A549 (cell line): ENCODE data around the gene TROAP. TPM values are rescaled to one million over a fixed set of nuclear protein-coding genes. Genes with fewer than 3 reads are reported as not detected.

ENCODE experiments used
- ATAC-seq, 2 experiments: fragments of 200-7000 bp in 1 of 2; fragments of >200 bp in 1 of 2; cut with Nextera tagmentation in 1 of 2; cut with Tn5 transposase in 1 of 2; 3 replicates each; pipeline versions ENCODE4 v1.8.0 to v1.9.1; 2018 to 2020; ENCODE audit warnings: mild to moderate bottlenecking in 1 of 2, moderate library complexity in 1 of 2
- CTCF ChIA-PET: fragments of 300-600 bp; sonication (Branson Sonifier 250); formaldehyde crosslinking; extraction: SDS; loops from one replicate; lab custom pipeline; 2021; ENCODE audit warnings: antibody characterized with exemption, inconsistent platforms; lab: Yijun Ruan, JAX
- POLR2A ChIA-PET: fragments of 350-600 bp; formaldehyde crosslinking; extraction: SDS; loops from one replicate; lab custom pipeline; 2021; ENCODE audit warnings: antibody characterized with exemption, inconsistent platforms; lab: Yijun Ruan, JAX
- DNase-seq, 2 experiments: peaks; one replicate each; pipeline versions ENCODE4 v3.0.0 to v3.0.0-alpha.2; 2011 to 2016; ENCODE audit warnings: low read depth in 1 of 2, low spot score in 1 of 2
- FAIRE-seq: peaks from 2 replicates; lab custom pipeline; 2011; peaks lifted over from hg19 to GRCh38; lab: Jason Lieb, UNC
- H3K27ac ChIP-seq, 2 experiments: fragments of >200 bp; sonication (Bioruptor Twin); formaldehyde crosslinking; 3 replicates each; pipeline ENCODE4 v1.5.1; 2016 to 2017
- H3K4me1 ChIP-seq: fragments of >200 bp; sonication (Bioruptor Twin); formaldehyde crosslinking; 3 replicates; pipeline ENCODE4 v1.6.1; 2016
- H3K4me2 ChIP-seq: fragments of >200 bp; sonication (Bioruptor Twin); formaldehyde crosslinking; 3 replicates; pipeline ENCODE4 v1.6.1; 2016
- H3K4me3 ChIP-seq: fragments of >200 bp; sonication (Bioruptor Twin); formaldehyde crosslinking; 3 replicates; pipeline ENCODE4 v1.5.1; 2016
- H3K9me3 ChIP-seq: fragments of >200 bp; sonication (Bioruptor Twin); formaldehyde crosslinking; 3 replicates; pipeline ENCODE4 v1.6.1; 2016
- BHLHE40 ChIP-seq: IDR thresholded peaks from 2 replicates; pipeline ENCODE4 v1.6.1; 2012; ENCODE audit warnings: low read depth, low read length, inconsistent platforms
- CBX2 ChIP-seq: fragments of 200-600 bp; sonication (generic); IDR thresholded peaks from 2 replicates; pipeline ENCODE4 v1.6.1; 2016; ENCODE audit warnings: low read depth, mild to moderate bottlenecking, borderline replicate concordance
- CEBPB ChIP-seq, 2 experiments: fragments of >200 bp in 1 of 2; sonication (Bioruptor Twin) in 1 of 2; formaldehyde crosslinking in 1 of 2; IDR thresholded peaks; 2 replicates each; pipeline ENCODE4 v1.6.1; 2012 to 2016
- CHD4 ChIP-seq: fragments of 200-600 bp; sonication (generic); IDR thresholded peaks from 2 replicates; pipeline ENCODE4 v1.6.1; 2016; ENCODE audit warnings: antibody characterized with exemption, mild to moderate bottlenecking, borderline replicate concordance
- CTCF ChIP-seq: fragments of >200 bp; sonication (Bioruptor Twin); formaldehyde crosslinking; IDR thresholded peaks from 3 replicates; pipeline ENCODE4 v1.5.1; 2016
- EHF ChIP-seq: fragments of 250-450 bp; sonication (Bioruptor Pico); IDR thresholded peaks from 2 replicates; pipeline ENCODE4 v1.5.0; 2020; ENCODE audit warnings: mild to moderate bottlenecking
- EP300 ChIP-seq, 2 experiments: fragments of >200 bp; sonication (Bioruptor Twin); formaldehyde crosslinking; IDR thresholded peaks; 2 replicates in 1 of 2; 3 replicates in 1 of 2; pipeline ENCODE4 v1.6.1; 2016 to 2017
- FOSB ChIP-seq: fragments of 250-450 bp; sonication (Bioruptor Pico); IDR thresholded peaks from 2 replicates; pipeline ENCODE4 v1.5.0; 2020; ENCODE audit warnings: mild to moderate bottlenecking, moderate library complexity
- GATA3 ChIP-seq: IDR thresholded peaks from 2 replicates; pipeline ENCODE4 v1.6.1; 2012; ENCODE audit warnings: borderline replicate concordance
- HMGXB4 ChIP-seq: fragments of 250-450 bp; sonication (Bioruptor Pico); IDR thresholded peaks from 2 replicates; pipeline ENCODE4 v1.5.0; 2021; ENCODE audit warnings: mild to moderate bottlenecking, moderate library complexity, borderline replicate concordance
- HOXB5 ChIP-seq: fragments of 250-450 bp; sonication (Bioruptor Pico); IDR thresholded peaks from 2 replicates; pipeline ENCODE4 v1.5.0; 2020; ENCODE audit warnings: mild to moderate bottlenecking, moderate library complexity
- KDM1A ChIP-seq: fragments of 200-600 bp; sonication (generic); IDR thresholded peaks from 2 replicates; pipeline ENCODE4 v1.6.1; 2016; ENCODE audit warnings: low read depth, mild to moderate bottlenecking
- KDM5A ChIP-seq: fragments of 200-600 bp; sonication (generic); IDR thresholded peaks from 2 replicates; pipeline ENCODE4 v1.6.1; 2016; ENCODE audit warnings: antibody characterized with exemption, mild to moderate bottlenecking
- MAFK ChIP-seq: fragments of 450-650 bp; IDR thresholded peaks from 2 replicates; pipeline ENCODE4 v1.6.1; 2014; ENCODE audit not compliant: partially characterized antibody
- MAX ChIP-seq: IDR thresholded peaks from 2 replicates; pipeline ENCODE4 v1.6.1; 2012
- MAZ ChIP-seq: fragments of 150-350 bp; IDR thresholded peaks from 2 replicates; pipeline ENCODE4 v1.6.1; 2014; ENCODE audit warnings: antibody characterized with exemption, low read depth, low read length, borderline replicate concordance
- MYC ChIP-seq: IDR thresholded peaks from 2 replicates; pipeline ENCODE4 v1.6.1; 2012; ENCODE audit warnings: mild to moderate bottlenecking, inconsistent platforms, low read length, improper control_type of control experiment, borderline replicate concordance
- NFE2L2 ChIP-seq: fragments of 150-350 bp; conservative IDR thresholded peaks from 2 replicates; pipeline ENCODE4 v1.6.1; 2014; ENCODE audit warnings: low read length
- NR3C1 ChIP-seq: fragments of >200 bp; sonication (Bioruptor Twin); formaldehyde crosslinking; IDR thresholded peaks from 3 replicates; pipeline ENCODE4 v1.6.1; 2017
- POLR2AphosphoS2 ChIP-seq: conservative IDR thresholded peaks from 2 replicates; pipeline ENCODE4 v1.6.1; 2012; ENCODE audit warnings: low read length, improper control_type of control experiment, inconsistent platforms
- RAD21 ChIP-seq, 2 experiments: fragments of >200 bp in 1 of 2; sonication (Bioruptor Twin) in 1 of 2; formaldehyde crosslinking in 1 of 2; IDR thresholded peaks in 1 of 2; conservative IDR thresholded peaks in 1 of 2; 2 replicates in 1 of 2; 3 replicates in 1 of 2; pipeline ENCODE4 v1.6.1; 2012 to 2018; ENCODE audit warnings: inconsistent platforms in 1 of 2
- RARB ChIP-seq: fragments of 250-450 bp; sonication (Bioruptor Pico); IDR thresholded peaks from 2 replicates; pipeline ENCODE4 v1.8.0; 2021; ENCODE audit warnings: mild to moderate bottlenecking, moderate library complexity
- RCOR1 ChIP-seq: fragments of 150-350 bp; IDR thresholded peaks from 2 replicates; pipeline ENCODE4 v1.6.1; 2014; ENCODE audit warnings: antibody characterized with exemption, low read length, low read depth
- SMC3 ChIP-seq: fragments of >200 bp; sonication (Bioruptor Twin); formaldehyde crosslinking; IDR thresholded peaks from 3 replicates; pipeline ENCODE4 v1.6.1; 2018; ENCODE audit warnings: inconsistent platforms
- TFCP2L1 ChIP-seq: fragments of 250-450 bp; sonication (Bioruptor Pico); IDR thresholded peaks from 2 replicates; pipeline ENCODE4 v1.5.0; 2021; ENCODE audit warnings: mild to moderate bottlenecking
- ZC3H11A ChIP-seq: fragments of 450-650 bp; IDR thresholded peaks from 2 replicates; pipeline ENCODE4 v1.6.1; 2014; ENCODE audit warnings: antibody characterized with exemption, mild to moderate bottlenecking
- ZNF302 ChIP-seq: fragments of 250-450 bp; sonication (Bioruptor Pico); IDR thresholded peaks from 2 replicates; pipeline ENCODE4 v1.9.0; 2021; ENCODE audit warnings: inconsistent platforms, mild to moderate bottlenecking, moderate library complexity
- WGBS: methylation state at CpG from one replicate; pipeline ENCODE4 v1.1.6; 2017; ENCODE audit errors: missing lambda C conversion rate; 5-methylcytosine and 5-hydroxymethylcytosine counted together
- polyA plus RNA-seq, 4 experiments: library from polyadenylated mRNA; depleted of rRNA in 3 of 4; stranded (reverse); fragments of >200 nt; fragmentation: RNase III in 1 of 4; extraction: RNeasy Plus Mini Kit Qiagen cat#74134 plus additional on column Dnase treatment in 1 of 4; gene quantifications; 2 replicates in 3 of 4; 3 replicates in 1 of 4; pipeline ENCODE4 v1.2.3, GENCODE V29; 2011 to 2017
- TF ChIP-seq, protein P1 (sequence below): fragments of 150-350 bp; IDR thresholded peaks from 2 replicates; pipeline ENCODE4 v1.6.1; 2014; ENCODE audit warnings: low read depth, mild to moderate bottlenecking, low read length
- TF ChIP-seq, protein P2 (sequence below): IDR thresholded peaks from 2 replicates; pipeline ENCODE4 v1.6.1; 2012; ENCODE audit warnings: low read depth, borderline replicate concordance

Gene TROAP
- polyA plus RNA-seq, 2 of the 4 experiments (the other 2 are of a cell fraction): 50.0 to 55.5 TPM

- ChIA-PET POLR2A (interaction anchor here (0.9 to 1.5 kb wide), 3 partner anchors 8 to 237 kb away, joined by 3 to 13 read pairs (median 5); partner anchors contain the start of gene TROAP), CTCF (interaction anchor here (0.6 to 6.5 kb wide), 46 partner anchors 10 to 379 kb away, joined by 3 to 144 read pairs (median 7); partner anchors contain the start of genes DNAJC22, KCNH3, PRPH and SPATS2)
- peak overlapping the region in 1 of 2 experiments; percentile 28; a peak in 1 of 6 replicates for H3K27ac ChIP-seq
- ATAC-seq (no peak), DNase-seq (no peak), FAIRE-seq (no peak)
- no peak overlapping the region for H3K4me3 ChIP-seq
- TF ChIP-seq HOXB5 (CRISPR knock-in tag): no peak
- no peak for TF ChIP-seq RAD21 (conservative IDR thresholded peaks at IDR 0.05 in 1 of 2, IDR thresholded peaks at IDR 0.05 in 1 of 2)
- no peak for TF ChIP-seq RCOR1
- no peak for TF ChIP-seq FOSB
- peaks cover 6% of the 10 kb centered on the region; the same call in 2 of the 3 replicates for H3K4me1 ChIP-seq
- WGBS: 72% methylated on average over 13 of the region's 14 CpGs
- H3K9me3 ChIP-seq: no peaks in the 10 kb centered on the region
- H3K4me2 ChIP-seq: no peak overlapping the region
These were observed 7.8 kb downstream of the TROAP start for GRCh38 chr12:49330631-49331379.

- 59% methylated on average over 11 of the region's 11 CpGs for WGBS
- Histone ChIP-seq H3K9me3 (no peaks in the 10 kb centered on the region), H3K4me1 (peaks cover 6% of the 10 kb centered on the region; the same call in 2 of the 3 replicates), H3K4me3 (no peak overlapping the region), H3K27ac (peak overlapping the region in 1 of 2 experiments; percentile 28; a peak in 1 of 6 replicates), H3K4me2 (no peak overlapping the region)
- peak; percentile 83 to 90 for DNase-seq
- POLR2A ChIA-PET: interaction anchor here (0.9 to 1.6 kb wide), 4 partner anchors 9 to 236 kb away, joined by 3 to 13 read pairs (median 4); partner anchors contain the start of gene TROAP
- ATAC-seq: peak; percentile 88 to 93
- FAIRE-seq: peak; percentile 49
- CTCF ChIA-PET: interaction anchor here (0.6 to 6.5 kb wide), 55 partner anchors 11 to 378 kb away, joined by 3 to 144 read pairs (median 6); partner anchors contain the start of genes DNAJC22, KCNH3, PRPH and SPATS2
- TF ChIP-seq MAZ (no peak), EP300 (IDR thresholded peaks at IDR 0.05) (no peak), RARB (CRISPR knock-in tag) (no peak), KDM5A (no peak), CHD4 (no peak), ZNF302 (no peak), CEBPB (IDR thresholded peaks at IDR 0.05) (no peak), NFE2L2 (no peak), MYC (peak; percentile 71; the same call in 1 of the 2 replicates), MAX (peak; percentile 76), GATA3 (no peak), TFCP2L1 (CRISPR knock-in tag) (no peak), RAD21 (conservative IDR thresholded peaks at IDR 0.05 in 1 of 2, IDR thresholded peaks at IDR 0.05 in 1 of 2) (peak; percentile 85 to 86), CBX2 (no peak), NR3C1 (no peak), ZC3H11A (no peak), EHF (CRISPR knock-in tag) (no peak), POLR2AphosphoS2 (no peak), CTCF (peak; percentile 82), BHLHE40 (no peak), HOXB5 (CRISPR knock-in tag) (no peak), SMC3 (peak; percentile 73), KDM1A (no peak), MAFK (no peak), HMGXB4 (no peak)
- TF ChIP-seq, protein P1, sequence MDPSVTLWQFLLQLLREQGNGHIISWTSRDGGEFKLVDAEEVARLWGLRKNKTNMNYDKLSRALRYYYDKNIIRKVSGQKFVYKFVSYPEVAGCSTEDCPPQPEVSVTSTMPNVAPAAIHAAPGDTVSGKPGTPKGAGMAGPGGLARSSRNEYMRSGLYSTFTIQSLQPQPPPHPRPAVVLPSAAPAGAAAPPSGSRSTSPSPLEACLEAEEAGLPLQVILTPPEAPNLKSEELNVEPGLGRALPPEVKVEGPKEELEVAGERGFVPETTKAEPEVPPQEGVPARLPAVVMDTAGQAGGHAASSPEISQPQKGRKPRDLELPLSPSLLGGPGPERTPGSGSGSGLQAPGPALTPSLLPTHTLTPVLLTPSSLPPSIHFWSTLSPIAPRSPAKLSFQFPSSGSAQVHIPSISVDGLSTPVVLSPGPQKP: no peak
- TF ChIP-seq, protein P2, sequence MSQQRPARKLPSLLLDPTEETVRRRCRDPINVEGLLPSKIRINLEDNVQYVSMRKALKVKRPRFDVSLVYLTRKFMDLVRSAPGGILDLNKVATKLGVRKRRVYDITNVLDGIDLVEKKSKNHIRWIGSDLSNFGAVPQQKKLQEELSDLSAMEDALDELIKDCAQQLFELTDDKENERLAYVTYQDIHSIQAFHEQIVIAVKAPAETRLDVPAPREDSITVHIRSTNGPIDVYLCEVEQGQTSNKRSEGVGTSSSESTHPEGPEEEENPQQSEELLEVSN: no peak
These were observed 8.5 kb downstream of the TROAP start for GRCh38 chr12:49331380-49332222.
